GM13976 (cell line): ENCODE measurements around the gene ANKRD42.

Source experiments
- DNase-seq: peaks from one replicate; pipeline ENCODE4 v3.0.0; 2012; ENCODE audit warnings: low spot score
- in situ Hi-C: fragments of 300-500 bp; cut with MboI; formaldehyde crosslinking; loops from one replicate; pipeline ENCODE4 v1.12.0; 2022; ENCODE audit warnings: low sequenced_read_pairs, mixed read lengths, inconsistent platforms; ENCODE audit not compliant: unreplicated experiment
- TF ChIP-seq, protein P1 (sequence below): IDR thresholded peaks from 2 replicates; pipeline ENCODE4 v1.5.1; 2012; ENCODE audit warnings: borderline replicate concordance, mild to moderate bottlenecking; ENCODE audit not compliant: insufficient read depth; ENCODE audit errors: extremely low read depth, missing control alignments, control extremely low read depth

The ANKRD42 gene

DNA sequence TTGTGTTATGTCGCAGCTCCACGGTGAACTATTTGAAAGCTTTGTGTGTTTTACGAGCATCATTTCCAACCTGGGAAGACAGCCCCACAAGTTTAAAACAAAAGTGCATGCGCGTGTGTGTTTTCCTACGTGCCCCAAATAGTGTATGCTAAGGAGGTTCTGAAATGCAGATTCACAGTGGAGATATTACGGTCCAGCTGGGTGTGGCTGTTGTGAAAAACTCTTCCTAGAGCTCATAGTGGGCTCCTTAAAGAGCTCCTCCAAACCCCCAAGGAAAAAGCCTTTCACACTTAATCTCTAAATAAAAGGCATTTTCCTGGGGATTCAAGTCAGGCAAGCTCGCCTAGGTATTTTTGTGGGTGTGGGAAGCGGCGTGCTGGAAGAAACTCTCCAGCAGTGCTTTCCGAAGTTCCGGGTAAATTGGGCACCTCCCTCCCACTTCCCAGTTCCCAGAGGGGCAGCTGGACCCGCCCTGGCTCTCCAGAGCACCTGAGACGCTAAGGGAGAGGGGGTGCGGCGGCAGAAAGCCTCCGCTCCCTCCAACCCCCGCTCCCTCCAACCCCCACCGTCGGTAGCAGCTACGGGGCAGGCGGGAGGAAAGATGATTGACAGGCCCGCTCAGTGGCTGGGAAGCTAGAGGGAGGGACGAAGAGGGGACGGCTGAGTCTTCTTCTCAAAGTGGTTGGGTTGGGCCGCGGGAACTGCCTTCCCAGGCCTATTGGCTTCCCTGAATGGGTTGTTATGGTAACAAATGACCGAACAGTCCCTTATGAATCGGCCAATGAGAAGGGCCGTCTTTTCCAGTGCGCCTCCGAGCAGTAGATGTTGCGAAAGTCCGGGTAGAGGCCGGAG, 37.1 kb upstream of the ANKRD42 start:
- in situ Hi-C loops: no loop called here
- DNase-seq: peak; percentile 97
- TF ChIP-seq, protein P1, sequence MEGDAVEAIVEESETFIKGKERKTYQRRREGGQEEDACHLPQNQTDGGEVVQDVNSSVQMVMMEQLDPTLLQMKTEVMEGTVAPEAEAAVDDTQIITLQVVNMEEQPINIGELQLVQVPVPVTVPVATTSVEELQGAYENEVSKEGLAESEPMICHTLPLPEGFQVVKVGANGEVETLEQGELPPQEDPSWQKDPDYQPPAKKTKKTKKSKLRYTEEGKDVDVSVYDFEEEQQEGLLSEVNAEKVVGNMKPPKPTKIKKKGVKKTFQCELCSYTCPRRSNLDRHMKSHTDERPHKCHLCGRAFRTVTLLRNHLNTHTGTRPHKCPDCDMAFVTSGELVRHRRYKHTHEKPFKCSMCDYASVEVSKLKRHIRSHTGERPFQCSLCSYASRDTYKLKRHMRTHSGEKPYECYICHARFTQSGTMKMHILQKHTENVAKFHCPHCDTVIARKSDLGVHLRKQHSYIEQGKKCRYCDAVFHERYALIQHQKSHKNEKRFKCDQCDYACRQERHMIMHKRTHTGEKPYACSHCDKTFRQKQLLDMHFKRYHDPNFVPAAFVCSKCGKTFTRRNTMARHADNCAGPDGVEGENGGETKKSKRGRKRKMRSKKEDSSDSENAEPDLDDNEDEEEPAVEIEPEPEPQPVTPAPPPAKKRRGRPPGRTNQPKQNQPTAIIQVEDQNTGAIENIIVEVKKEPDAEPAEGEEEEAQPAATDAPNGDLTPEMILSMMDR: no peak

DNA sequence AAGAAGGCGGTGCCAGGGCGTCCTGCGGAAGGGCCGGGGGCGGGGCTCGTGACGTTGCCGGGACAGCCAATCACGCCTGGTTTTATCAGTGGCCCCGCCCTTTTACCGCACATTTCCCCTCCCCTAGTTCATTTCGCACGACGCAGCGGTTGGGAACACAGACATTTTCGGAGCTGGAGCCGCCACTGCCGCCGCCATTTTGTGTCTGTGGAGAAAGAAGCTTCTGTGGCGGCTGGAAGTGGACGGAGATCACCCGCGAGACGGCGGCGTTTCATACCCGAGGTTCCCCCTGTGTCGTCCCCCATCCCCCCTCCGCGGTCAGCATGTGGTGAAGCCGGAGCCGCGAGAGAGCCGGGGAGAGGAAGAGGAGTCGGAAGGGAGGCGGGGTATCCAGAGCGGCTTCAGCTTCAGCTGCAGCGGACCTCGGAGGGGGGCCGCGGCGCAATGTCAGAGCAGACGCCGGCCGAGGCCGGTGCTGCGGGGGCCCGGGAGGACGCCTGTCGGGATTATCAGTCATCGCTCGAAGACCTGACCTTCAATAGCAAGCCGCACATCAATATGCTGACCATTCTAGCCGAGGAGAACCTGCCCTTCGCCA, 36.4 kb upstream of the ANKRD42 start, which contains the start of gene PCF11:
TSS of gene PCF11 (plus strand) at position 136 of the 598 bp plus-strand sequence. CDS start at position 445, 309 bp downstream.
- in situ Hi-C loops: no loop called here
- TF ChIP-seq, protein P1: no peak
- DNase-seq: no peak

DNA sequence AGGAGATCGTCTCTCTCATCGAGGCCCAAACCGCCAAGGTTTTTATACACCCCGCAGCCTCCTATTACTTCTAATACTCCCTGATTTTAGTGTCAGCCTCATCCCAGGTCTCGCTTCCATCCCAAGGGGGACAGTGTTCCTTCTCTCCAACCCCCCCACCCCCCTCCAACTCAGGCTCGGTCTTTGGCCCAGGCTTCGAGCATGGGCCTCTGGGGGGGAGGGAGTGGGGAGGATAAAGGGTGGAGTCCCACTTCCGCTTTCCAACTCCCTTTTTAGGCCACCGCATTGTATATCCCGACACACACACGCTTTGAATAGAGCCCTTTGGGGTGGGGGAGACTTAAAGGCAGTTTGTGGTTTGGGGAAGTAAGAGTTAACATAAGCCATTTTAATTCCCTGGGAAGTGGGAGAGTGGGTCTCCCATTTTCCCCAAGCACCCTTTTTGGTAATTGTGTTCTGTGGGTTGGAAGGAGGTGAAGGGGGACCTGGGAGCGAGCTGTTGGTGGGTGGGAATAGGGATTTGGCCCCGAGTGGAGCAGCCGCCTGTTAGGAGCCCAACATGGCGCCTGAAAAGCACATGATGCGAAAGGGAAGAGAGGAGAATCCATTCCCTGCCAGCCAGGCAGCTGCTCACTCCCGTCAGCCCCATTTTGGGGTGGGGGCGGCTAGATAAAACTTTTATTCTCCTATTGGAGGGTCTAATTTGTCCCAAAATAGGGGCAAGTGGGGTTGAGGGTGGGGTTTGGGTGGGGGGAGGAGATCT, 35.7 kb upstream of the ANKRD42 start:
- peak; percentile 41 for DNase-seq
- in situ Hi-C loops: no loop called here
- TF ChIP-seq, protein P1: no peak

DNA sequence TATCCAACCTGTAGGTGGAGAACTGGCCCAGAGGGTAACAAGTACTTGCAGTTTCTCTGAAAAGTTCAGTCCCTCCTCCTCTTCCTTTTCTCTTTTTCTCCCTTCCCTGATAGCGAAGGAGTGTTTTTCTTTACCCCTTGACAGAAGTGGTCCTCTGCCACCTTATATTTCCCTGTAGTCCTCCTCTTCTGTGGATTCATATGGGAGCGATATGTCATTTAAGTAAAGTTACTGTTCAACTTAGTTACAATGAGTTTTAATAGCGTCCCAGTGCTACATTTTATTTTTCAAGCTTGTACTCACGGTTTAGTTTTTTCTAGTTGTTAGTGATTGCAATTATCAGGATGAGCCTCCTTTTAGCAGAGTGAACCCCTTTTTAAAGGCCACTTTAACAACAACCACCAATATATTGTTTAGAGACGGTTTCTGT, 35.1 kb upstream of the ANKRD42 start:
- in situ Hi-C loops: no loop called here
- no peak for DNase-seq
- TF ChIP-seq, protein P1: no peak

DNA sequence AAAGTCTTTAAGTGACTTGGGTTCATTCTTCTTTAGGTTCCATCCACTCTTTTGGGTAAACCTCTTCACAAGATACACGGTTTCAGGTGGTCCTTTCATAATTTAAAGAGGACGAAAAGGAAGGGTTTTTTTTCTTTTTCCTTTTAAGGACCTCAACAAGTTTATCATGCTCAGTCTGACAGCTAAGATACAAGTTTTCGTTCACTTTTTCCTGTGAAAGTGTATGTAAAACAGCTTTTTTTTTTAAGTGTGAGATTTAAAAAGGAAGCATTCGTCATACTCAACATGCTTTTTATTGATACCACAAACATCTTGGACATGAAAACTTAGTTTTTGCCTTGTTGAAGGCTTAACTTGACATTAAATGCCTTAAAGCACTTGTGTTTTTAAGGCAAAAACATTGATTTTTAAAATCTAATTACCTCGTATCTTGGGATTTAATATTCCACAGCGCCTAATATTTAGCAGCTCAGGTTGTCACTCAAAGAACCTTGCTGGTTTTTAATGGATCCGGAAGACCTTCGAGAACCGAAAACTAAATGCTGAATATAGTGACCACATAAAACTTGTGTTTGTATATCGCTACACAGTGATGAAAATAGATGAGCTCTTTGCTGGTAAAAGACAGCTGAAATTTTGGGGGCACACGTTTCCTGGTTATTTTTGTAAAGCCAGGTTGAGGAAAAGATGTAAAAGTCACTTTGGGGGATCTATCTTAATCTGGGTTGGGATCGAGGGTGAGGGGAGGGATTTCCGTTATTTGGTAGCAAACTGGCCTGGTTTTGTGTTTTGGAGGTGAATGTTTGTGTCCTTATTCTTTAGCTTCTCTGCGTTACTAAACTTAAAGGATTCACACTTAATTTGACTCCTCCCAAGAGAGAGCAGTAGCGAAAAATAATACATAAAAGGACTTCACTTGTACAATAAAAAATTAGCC, 34.3 kb upstream of the ANKRD42 start:
- no peak for DNase-seq
- TF ChIP-seq, protein P1: no peak
- in situ Hi-C loops: no loop called here
